Activated CD8-positive, alpha-beta memory T cell treated with anti-CD3 and anti-CD28 coated beads, Interleukin-2, amount 50 U/mL, for 4 hours (primary cell): Measurements from ENCODE around the gene MAP4K2.
A peak's percentile ranks its signal among the peaks of the same experiment; 100 is the strongest.

Source experiments
- DNase-seq: peaks from one replicate; pipeline ENCODE4 v3.0.0-alpha.2; 2020

Gene MAP4K2

DNA sequence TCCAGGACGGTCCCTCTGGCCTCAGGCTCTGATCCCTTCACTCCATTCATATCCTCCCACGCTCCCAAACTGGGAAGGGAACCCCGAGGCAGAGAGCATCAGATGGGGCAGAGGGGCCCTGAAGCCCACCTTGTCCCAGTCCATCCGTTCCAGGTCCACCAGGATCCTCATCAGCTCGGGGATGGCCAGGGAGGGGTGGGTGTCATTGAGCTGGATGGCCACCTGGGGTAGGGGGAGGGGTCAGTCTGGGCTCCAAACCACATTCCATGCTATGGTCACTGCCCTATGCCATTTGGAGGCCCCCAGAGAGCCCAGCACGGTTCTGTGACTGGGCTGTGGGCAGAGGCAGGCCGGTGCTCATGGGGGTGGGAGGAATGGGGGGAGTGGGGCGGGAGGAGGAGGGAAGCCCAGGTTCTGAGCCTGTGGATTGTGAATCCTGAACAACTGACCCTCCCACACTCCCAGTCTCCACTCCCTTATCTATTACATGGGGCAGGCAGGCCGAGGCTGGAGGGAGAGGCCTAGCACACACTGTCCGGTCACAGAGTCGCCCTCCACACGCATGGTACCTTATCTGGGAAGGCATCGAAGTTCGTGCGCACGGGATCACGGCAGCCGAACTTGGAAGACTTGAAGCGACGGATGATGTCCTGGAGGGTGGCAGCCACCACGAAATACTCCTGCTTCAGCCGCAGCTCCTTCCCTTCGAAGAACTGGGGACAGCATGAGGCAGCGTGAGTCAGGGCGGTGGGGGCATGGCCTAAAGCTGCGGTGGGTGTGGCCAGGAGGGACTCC is 48.7 kb downstream of the MAP4K2 start:
- DNase-seq, result no peak

DNA sequence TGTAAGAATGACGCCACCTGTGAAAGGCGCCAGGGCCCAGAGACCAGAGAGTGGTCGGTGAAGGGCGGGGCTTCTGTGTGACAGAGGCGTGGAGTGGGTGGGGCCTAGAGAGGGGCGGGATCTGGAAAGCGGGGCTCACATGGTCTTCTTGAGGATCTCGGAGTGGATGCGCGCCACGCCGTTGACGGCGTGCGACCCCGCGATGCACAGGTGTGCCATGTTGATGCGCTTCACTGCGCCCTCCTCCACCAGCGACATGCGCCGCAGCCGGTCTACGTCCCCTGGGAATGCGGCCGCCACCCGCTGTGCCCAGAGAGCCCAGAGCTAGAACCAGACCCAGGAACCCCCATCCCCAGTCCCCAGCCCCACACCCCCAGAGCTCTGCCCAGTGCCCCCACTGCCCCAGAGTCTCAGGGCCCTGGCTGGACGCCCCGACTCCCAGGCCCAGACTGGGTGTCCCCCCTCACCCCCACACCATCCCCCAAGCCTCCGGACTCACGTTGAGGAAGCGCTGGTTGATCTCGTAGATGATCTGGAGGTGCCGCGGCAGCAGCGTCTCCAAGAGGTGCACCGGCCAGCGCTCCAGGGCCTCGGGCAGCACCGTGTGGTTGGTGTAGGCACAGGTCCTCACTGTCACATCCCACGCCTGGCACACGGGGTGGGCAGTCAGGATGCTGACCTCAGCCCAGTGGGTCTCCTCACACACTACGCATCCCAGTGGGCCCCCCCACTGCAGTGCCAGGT is 49.5 kb downstream of the MAP4K2 start:
- no peak for DNase-seq

DNA sequence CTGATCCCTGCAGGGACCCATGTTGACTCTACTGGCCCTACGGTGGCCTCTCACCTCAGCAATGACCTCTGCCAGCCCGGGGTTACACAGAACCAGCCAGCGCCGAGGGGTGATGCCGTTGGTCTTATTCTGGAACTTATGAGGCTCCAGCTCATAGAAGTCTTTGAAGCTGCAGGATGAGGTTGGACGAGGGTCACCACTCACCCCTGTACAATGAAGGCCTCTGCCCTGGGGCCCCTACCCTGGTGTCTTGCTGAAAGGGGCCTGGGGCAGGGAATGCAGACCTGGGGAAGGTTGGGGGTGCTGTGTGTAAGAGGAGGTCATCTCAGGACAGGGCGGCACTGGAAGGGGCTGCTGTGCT is 50.0 kb downstream of the MAP4K2 start:
- DNase-seq, result no peak

- DNase-seq, result no peak
Observed at GRCh38 chr11:64752175-64752970, 50.6 kb downstream of the MAP4K2 start.

DNA sequence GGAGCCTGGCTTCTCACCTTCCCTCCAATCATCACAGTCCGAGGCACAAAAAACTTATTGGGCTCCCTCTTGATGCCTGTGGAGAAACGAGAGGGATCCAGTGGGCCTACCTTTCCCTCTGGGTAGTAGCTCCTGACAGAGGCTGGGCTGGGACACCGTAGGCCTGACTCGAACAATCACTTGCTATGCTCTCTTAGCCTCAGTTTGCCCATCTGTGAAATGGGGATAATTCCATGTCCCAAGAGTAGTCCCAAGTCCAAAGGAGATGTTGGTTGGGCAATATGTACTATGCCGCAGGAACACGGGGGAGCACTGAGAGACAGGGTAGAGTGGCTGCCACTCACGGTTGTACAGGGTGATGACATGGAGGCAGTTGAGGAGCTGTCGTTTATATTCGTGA is 51.4 kb downstream of the MAP4K2 start:
- no peak for DNase-seq

- DNase-seq, result no peak
Observed at GRCh38 chr11:64751136-64751535, 51.9 kb downstream of the MAP4K2 start.

GRCh38 chr11:64750361-64751054 is 52.5 kb downstream of the MAP4K2 start:
- DNase-seq, result no peak

DNA sequence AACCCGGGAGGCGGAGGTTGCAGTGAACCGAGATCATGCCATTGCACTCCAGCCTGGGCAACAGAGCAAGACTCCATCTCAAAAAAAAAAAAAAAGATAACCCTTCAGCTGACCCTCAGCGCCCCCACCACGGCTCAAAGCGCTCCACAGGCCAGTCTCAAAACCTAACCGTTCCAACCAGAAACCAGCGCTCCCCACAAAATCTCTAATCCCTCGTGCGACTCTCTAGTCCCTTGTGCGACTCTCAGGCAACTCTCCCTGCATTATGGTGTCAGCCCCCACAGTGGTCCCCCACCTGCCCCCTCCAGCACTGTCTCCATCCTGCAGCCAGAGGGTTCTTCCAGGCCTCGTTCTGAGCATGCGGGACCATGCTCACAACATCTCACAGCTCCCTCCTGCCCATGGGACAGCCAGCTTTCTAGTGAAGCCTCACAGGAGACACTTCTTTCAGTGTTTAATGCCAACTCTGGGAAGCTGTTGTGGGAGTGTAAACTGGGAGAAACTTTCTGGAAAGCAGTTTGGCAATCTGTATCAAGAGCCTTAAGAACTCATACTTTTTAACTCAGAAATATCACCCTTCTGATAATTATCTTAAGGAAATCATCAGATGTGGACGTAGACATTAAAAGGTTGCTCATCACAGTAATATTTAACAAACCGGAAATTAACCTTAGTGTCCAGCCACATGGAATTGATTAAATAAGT is 54.9 kb downstream of the MAP4K2 start:
- no peak for DNase-seq

- no peak for DNase-seq
Observed at GRCh38 chr11:64746486-64746885, 56.5 kb downstream of the MAP4K2 start.

DNA sequence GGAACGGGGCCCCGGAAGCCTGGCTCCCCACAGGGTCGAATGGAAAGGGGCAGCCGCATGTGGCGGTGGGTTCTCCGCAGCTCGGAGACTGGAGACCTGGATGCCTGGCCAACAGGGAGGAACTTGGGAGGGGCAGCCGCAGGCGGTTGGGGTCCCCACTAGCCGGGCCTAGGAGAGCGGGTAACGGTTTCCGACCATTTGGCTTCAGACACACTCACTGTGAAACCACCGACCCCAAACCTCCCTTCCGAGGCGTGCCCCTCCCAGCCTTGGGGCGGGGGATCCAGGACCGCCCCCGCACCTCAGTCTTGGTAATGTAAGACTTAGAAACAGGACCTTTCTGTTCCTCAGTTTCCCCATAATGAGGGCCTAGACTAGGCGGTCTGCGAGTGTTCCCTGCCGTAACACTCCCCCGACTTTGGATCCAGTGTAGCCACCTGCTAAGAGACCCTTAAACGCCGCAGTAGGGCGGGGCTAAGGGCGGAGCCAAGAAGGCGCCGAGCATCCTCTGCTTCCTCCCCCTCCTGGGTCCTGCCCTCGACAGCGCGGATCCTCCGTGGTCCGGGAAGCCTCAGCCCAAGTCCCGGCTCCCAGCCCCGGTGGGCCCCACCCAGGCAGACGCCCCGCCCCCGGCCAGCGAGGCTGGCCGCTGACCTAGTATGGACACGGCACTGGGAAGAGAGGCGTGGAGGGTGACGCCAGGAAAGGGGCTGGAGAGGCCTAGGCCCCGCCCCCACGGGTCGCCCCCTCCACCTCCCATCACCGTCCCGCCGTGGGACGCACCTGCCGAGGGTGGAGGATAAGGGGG is 57.3 kb downstream of the MAP4K2 start:
- peak; percentile 79 for DNase-seq

GRCh38 chr11:64745189-64745520 is 57.9 kb downstream of the MAP4K2 start:
- DNase-seq, result peak; percentile 68

DNA sequence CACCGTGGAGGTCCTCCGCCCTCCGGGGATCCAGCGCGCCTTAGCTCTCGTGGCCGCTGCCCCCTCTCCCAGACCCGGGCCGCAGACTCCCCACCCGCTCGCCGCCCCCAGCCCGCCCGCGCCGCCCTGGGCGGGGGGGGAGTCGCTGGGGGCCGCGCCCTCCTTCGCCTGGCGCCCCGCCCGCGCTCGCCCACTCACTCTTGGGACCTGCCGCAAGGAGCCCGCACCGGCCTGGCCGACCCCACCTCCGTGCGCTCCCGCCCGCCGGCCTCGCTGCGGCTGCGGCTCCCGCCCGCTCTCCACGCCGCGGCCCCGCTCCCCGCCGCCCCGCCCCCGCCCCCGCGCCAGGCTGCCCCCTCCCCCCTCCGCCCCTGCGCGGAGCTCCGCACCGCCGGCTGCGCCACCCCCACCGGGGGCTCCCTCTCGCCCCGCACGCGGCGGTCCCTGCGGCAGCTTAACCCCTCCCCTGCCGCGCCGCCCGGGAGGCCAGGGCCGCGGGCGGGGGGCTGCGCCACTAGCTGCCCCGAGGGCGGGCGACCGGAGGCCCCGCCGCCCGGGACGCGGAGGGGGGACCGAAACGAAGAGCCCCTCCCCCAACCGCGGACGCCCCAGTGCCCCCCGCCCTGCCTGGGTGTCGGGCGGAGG is 58.3 kb downstream of the MAP4K2 start:
- DNase-seq, result peak; percentile 50

DNA sequence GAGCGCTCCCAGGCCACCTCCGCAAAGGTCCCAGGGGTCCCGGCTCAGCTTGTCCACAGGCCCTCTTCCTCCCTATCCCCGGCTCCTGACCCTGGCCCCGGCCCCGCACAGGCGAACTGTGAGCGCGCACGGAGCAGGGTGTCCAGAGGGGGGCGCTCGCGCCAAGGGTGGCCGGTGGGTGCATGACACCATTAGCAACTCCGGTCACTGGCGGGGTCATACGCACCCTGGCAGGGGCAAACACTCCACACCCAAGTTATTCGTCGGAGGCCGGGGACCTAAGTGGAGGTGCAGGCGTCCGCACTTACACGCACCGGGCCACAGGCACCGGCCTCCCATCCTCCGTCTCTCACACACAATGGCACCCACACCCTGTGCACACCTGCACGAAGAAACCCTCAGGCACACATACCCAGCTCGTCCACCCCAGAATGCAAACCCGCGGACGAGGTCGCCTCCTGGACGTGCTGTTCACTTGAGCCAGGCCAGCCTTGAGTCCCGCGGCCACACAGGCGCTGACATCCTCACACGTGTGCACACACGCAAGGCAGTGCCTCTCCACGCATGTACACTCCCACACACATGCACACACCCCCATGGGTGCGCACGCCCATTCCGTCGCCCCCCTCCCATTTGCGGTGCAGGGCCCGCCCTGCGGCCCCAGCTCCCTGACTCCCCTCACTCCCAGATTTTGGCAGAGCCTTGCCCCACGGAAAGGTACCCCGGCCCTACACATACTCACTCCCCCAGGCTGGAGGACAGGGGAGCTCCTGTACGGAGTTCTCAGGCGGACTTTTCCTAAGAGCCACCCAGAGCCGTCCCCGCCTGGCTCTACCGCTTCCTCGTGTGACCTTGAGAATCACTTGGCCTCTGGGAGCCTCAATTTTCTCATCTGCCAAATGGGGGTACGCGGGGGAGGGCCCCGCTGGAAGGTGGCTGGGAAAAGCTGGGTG is 59.1 kb downstream of the MAP4K2 start, which contains the start of gene RASGRP2:
Gene RASGRP2, minus strand, starts transcription at position 552 of the 953 bp plus-strand sequence. CDS start 1,276 bp downstream, outside the sequence.
- DNase-seq, result peak; percentile 84

- peak; percentile 77 for DNase-seq
Observed at GRCh38 chr11:64742889-64743590, 60.0 kb downstream of the MAP4K2 start.

- no peak for DNase-seq
Observed at GRCh38 chr11:64742087-64742888, 60.7 kb downstream of the MAP4K2 start.

DNA sequence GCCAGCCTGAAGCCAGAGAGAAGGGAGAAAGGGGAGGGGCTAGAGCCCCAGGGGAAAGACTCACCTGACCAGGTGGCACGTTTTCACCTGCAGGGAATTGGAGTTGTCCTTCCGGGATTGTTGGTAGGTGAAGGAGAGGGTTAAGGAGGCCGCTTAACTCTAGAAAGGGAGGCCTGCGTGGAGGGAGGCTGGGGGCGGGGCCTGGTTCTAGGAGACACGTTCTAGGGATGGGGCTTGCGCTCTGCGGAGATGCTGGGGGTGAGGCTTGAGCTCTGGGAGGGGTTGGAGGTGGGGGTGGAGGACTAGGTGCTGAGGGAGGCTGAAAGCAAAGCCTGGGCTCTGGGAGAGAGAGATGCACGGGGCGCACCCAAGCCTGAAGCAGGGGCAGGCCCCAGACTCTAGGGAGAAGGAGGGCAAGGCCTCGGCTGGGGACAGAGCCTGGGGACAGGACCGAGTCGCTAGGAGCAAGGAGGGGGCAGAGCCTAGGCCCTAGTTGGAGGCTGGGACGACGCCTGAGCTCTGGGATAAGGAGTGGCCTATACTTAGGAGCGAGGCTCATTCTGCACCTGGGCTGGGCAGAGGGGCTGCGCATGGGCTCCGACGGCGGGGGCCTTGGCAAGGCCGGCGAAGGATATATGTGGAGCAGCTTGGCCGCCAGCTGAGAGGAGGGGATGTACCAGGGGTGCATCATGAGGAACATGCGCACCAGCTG is 61.5 kb downstream of the MAP4K2 start:
- no peak for DNase-seq

GRCh38 chr11:64739871-64740270 is 63.1 kb downstream of the MAP4K2 start:
- DNase-seq, result no peak
